ENCODE results near the gene HIF3A. TPM values are rescaled to one million over a fixed set of nuclear protein-coding genes. Genes with fewer than 3 reads are reported as not detected.

HIF3A gene
- total RNA-seq, 1 experiment from 2014 or later: not detected

GRCh38 chr19:46366620-46367292, 69.9 kb downstream of the HIF3A start:
- H2AFZ ChIP-seq (ENCODE audit: low read length): no peak overlapping the region
- 0 out of 2 replicates have a peak, but pooled peaks cover 3% of the 10 kb centered on the region for H4K20me1 ChIP-seq (ENCODE audit: low read length)
- H3K27ac ChIP-seq (ENCODE audit: low read length): no peak overlapping the region
- no peaks in the 10 kb centered on the region for H3K9me3 ChIP-seq (ENCODE audit: low read length)
- H3K9ac ChIP-seq (ENCODE audit: low read length): no peak overlapping the region
- no TSS peak for BruUV-seq (replicated peaks)
- peaks cover 14% of the 10 kb centered on the region for H3K4me1 ChIP-seq (ENCODE audit: insufficient read depth, low read length)
- TF ChIP-seq EZH2phosphoT487 (IDR thresholded peaks at IDR 0.05; ENCODE audit: borderline replicate concordance, low read length) (no peak), EZH2 (IDR thresholded peaks at IDR 0.05; ENCODE audit: low read length, unreplicated experiment) (no peak), CTCF (conservative IDR thresholded peaks at IDR 0.05; ENCODE audit: low read depth, low read length) (no peak)
- no peak overlapping the region for H3K4me2 ChIP-seq (ENCODE audit: low read length)
- peaks cover 5% of the 10 kb centered on the region; the same call in 1 of the 2 replicates for H3K36me3 ChIP-seq (ENCODE audit: low read depth, low read length)
- POLR2A ChIA-PET (ENCODE audit: unreplicated experiment): no interaction called here
- H3K4me3 ChIP-seq (ENCODE audit: low read length): no peak overlapping the region
- H3K9me2 ChIP-seq (replicated peaks; ENCODE audit: low read length): no peaks in the 10 kb centered on the region
- CTCF ChIA-PET: no interaction called here
- DNase-seq (no peak), ATAC-seq (no peak)
- peaks cover 22% of the 10 kb centered on the region for H3K79me2 ChIP-seq (ENCODE audit: low read length)
- intact Hi-C loops (cut with micrococcal nuclease): no loop called here
- H3K27me3 ChIP-seq (ENCODE audit: low read length): no peaks in the 10 kb centered on the region
- H3F3A ChIP-seq (ENCODE audit: low read length, unreplicated experiment): no peaks in the 10 kb centered on the region

GRCh38 chr19:46367426-46367825, 70.6 kb downstream of the HIF3A start:
- Histone ChIP-seq H3K4me2 (ENCODE audit: low read length) (no peak overlapping the region), H3K4me1 (ENCODE audit: insufficient read depth, low read length) (peaks cover 21% of the 10 kb centered on the region), H3K9ac (ENCODE audit: low read length) (no peak overlapping the region), H3K79me2 (ENCODE audit: low read length) (peaks cover 24% of the 10 kb centered on the region), H3K36me3 (ENCODE audit: low read depth, low read length) (peaks cover 5% of the 10 kb centered on the region; the same call in 1 of the 2 replicates), H3K9me2 (replicated peaks; ENCODE audit: low read length) (no peaks in the 10 kb centered on the region), H4K20me1 (ENCODE audit: low read length) (0 out of 2 replicates have a peak, but pooled peaks cover 3% of the 10 kb centered on the region), H3F3A (ENCODE audit: low read length, unreplicated experiment) (no peaks in the 10 kb centered on the region), H3K27ac (ENCODE audit: low read length) (no peak overlapping the region), H3K9me3 (ENCODE audit: low read length) (no peaks in the 10 kb centered on the region), H3K27me3 (ENCODE audit: low read length) (no peaks in the 10 kb centered on the region), H3K4me3 (ENCODE audit: low read length) (no peak overlapping the region), H2AFZ (ENCODE audit: low read length) (no peak overlapping the region)
- BruUV-seq (replicated peaks): no TSS peak
- ATAC-seq (no peak), DNase-seq (no peak)
- ChIA-PET POLR2A (ENCODE audit: unreplicated experiment) (no interaction called here), CTCF (no interaction called here)
- TF ChIP-seq CTCF (conservative IDR thresholded peaks at IDR 0.05; ENCODE audit: low read depth, low read length) (no peak), EZH2 (IDR thresholded peaks at IDR 0.05; ENCODE audit: low read length, unreplicated experiment) (no peak), EZH2phosphoT487 (IDR thresholded peaks at IDR 0.05; ENCODE audit: borderline replicate concordance, low read length) (no peak)
- intact Hi-C loops (cut with micrococcal nuclease): no loop called here

GRCh38 chr19:46368116-46368515, 71.3 kb downstream of the HIF3A start:
- intact Hi-C loops (cut with micrococcal nuclease): no loop called here
- H3K9me3 ChIP-seq (ENCODE audit: low read length): no peaks in the 10 kb centered on the region
- no peaks in the 10 kb centered on the region for H3K27me3 ChIP-seq (ENCODE audit: low read length)
- H4K20me1 ChIP-seq (ENCODE audit: low read length): 0 out of 2 replicates have a peak, but pooled peaks cover 3% of the 10 kb centered on the region
- no peak overlapping the region for H3K27ac ChIP-seq (ENCODE audit: low read length)
- H3K4me2 ChIP-seq (ENCODE audit: low read length): no peak overlapping the region
- no peak overlapping the region for H2AFZ ChIP-seq (ENCODE audit: low read length)
- no peak overlapping the region for H3K4me3 ChIP-seq (ENCODE audit: low read length)
- no TSS peak for BruUV-seq (replicated peaks)
- ChIA-PET CTCF (no interaction called here), POLR2A (ENCODE audit: unreplicated experiment) (no interaction called here)
- peaks cover 5% of the 10 kb centered on the region; the same call in 1 of the 2 replicates for H3K36me3 ChIP-seq (ENCODE audit: low read depth, low read length)
- peaks cover 24% of the 10 kb centered on the region for H3K79me2 ChIP-seq (ENCODE audit: low read length)
- DNase-seq (no peak), ATAC-seq (no peak)
- no peaks in the 10 kb centered on the region for H3F3A ChIP-seq (ENCODE audit: low read length, unreplicated experiment)
- no peak overlapping the region for H3K9ac ChIP-seq (ENCODE audit: low read length)
- no peaks in the 10 kb centered on the region for H3K9me2 ChIP-seq (replicated peaks; ENCODE audit: low read length)
- peaks cover 28% of the 10 kb centered on the region for H3K4me1 ChIP-seq (ENCODE audit: insufficient read depth, low read length)
- no peak for TF ChIP-seq EZH2 (IDR thresholded peaks at IDR 0.05; ENCODE audit: low read length, unreplicated experiment)
- TF ChIP-seq EZH2phosphoT487 (IDR thresholded peaks at IDR 0.05; ENCODE audit: borderline replicate concordance, low read length): no peak
- TF ChIP-seq CTCF (conservative IDR thresholded peaks at IDR 0.05; ENCODE audit: low read depth, low read length): no peak
